ENCODE measurements around the gene LCE2D.

DNA sequence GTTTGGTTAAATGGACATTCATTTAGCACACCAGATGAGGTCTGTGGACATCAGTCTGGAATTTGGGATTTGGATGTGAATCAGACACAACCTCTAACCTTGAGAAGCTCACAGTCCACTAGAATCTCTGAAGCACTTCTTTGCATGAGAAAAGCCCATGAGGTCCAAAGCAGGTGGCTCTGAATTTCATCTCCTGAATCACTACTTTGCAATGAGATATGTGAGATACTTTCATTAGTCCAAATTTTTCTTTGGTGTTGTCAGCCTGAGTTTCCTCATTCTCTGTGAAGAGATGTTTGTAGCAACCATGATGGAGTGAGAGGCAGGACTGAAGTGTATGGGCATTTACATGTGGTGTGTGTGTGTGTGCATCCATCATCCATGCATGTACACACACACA is 16.5 kb upstream of the LCE2D start:
- TF ChIP-seq, protein P1, sequence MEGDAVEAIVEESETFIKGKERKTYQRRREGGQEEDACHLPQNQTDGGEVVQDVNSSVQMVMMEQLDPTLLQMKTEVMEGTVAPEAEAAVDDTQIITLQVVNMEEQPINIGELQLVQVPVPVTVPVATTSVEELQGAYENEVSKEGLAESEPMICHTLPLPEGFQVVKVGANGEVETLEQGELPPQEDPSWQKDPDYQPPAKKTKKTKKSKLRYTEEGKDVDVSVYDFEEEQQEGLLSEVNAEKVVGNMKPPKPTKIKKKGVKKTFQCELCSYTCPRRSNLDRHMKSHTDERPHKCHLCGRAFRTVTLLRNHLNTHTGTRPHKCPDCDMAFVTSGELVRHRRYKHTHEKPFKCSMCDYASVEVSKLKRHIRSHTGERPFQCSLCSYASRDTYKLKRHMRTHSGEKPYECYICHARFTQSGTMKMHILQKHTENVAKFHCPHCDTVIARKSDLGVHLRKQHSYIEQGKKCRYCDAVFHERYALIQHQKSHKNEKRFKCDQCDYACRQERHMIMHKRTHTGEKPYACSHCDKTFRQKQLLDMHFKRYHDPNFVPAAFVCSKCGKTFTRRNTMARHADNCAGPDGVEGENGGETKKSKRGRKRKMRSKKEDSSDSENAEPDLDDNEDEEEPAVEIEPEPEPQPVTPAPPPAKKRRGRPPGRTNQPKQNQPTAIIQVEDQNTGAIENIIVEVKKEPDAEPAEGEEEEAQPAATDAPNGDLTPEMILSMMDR (IDR thresholded peaks at IDR 0.05 in 4 of 5, conservative IDR thresholded peaks at IDR 0.05 in 1 of 5): no peak
- TF ChIP-seq POLR2A (IDR thresholded peaks at IDR 0.05): no peak
